Measurements from ENCODE around the gene PTPN2.

The PTPN2 gene

GRCh38 chr18:12774982-12775381 lies 109.1 kb downstream of the PTPN2 start:
- no peak for DNase-seq (ENCODE audit: low read depth)
- TF ChIP-seq CTCF (IDR thresholded peaks at IDR 0.05; ENCODE audit: low read depth, low read length, missing control alignments) = no peak
- no peak overlapping the region for H3K4me3 ChIP-seq (ENCODE audit: low read depth, low read length)
- in situ Hi-C loops (cut with HindIII; ENCODE audit: low sequenced_read_pairs) = no loop called here

GRCh38 chr18:12773369-12773768 lies 110.7 kb downstream of the PTPN2 start:
- TF ChIP-seq CTCF (IDR thresholded peaks at IDR 0.05; ENCODE audit: low read depth, low read length, missing control alignments) = no peak
- DNase-seq (ENCODE audit: low read depth) = no peak
- in situ Hi-C loops (cut with HindIII; ENCODE audit: low sequenced_read_pairs) = no loop called here
- H3K4me3 ChIP-seq (ENCODE audit: low read depth, low read length) = no peak overlapping the region

GRCh38 chr18:12772111-12772510 lies 111.9 kb downstream of the PTPN2 start:
- DNase-seq (ENCODE audit: low read depth) = no peak
- in situ Hi-C loops (cut with HindIII; ENCODE audit: low sequenced_read_pairs) = no loop called here
- TF ChIP-seq CTCF (IDR thresholded peaks at IDR 0.05; ENCODE audit: low read depth, low read length, missing control alignments) = no peak
- no peak overlapping the region for H3K4me3 ChIP-seq (ENCODE audit: low read depth, low read length)

GRCh38 chr18:12770469-12771219 lies 113.4 kb downstream of the PTPN2 start:
- TF ChIP-seq CTCF (IDR thresholded peaks at IDR 0.05; ENCODE audit: low read depth, low read length, missing control alignments) = no peak
- in situ Hi-C loops (cut with HindIII; ENCODE audit: low sequenced_read_pairs) = no loop called here
- no peak for DNase-seq (ENCODE audit: low read depth)
- H3K4me3 ChIP-seq (ENCODE audit: low read depth, low read length) = no peak overlapping the region

- no peak for TF ChIP-seq CTCF (IDR thresholded peaks at IDR 0.05; ENCODE audit: low read depth, low read length, missing control alignments)
- no peak for DNase-seq (ENCODE audit: low read depth)
- H3K4me3 ChIP-seq (ENCODE audit: low read depth, low read length) = no peak overlapping the region
- in situ Hi-C loops (cut with HindIII; ENCODE audit: low sequenced_read_pairs) = no loop called here
These were observed 114.2 kb downstream of the PTPN2 start for GRCh38 chr18:12769644-12770440.

- TF ChIP-seq CTCF (IDR thresholded peaks at IDR 0.05; ENCODE audit: low read depth, low read length, missing control alignments) = no peak
- in situ Hi-C loops (cut with HindIII; ENCODE audit: low sequenced_read_pairs) = no loop called here
- DNase-seq (ENCODE audit: low read depth) = no peak
- no peak overlapping the region for H3K4me3 ChIP-seq (ENCODE audit: low read depth, low read length)
These were observed 114.9 kb downstream of the PTPN2 start for GRCh38 chr18:12769136-12769535.
